Measurements from ENCODE around the gene C1R.
"Not testable (repeated sequence)": the region's sequence is repeated elsewhere in the genome, so short reads cannot be mapped to it uniquely, and the experiment has no call there.

C1R gene

GRCh38 chr12:7065073-7065623 is 27.1 kb downstream of the C1R start:
- no peak for DNase-seq

GRCh38 chr12:7064516-7064915 is 27.7 kb downstream of the C1R start:
- no peak for DNase-seq

DNA sequence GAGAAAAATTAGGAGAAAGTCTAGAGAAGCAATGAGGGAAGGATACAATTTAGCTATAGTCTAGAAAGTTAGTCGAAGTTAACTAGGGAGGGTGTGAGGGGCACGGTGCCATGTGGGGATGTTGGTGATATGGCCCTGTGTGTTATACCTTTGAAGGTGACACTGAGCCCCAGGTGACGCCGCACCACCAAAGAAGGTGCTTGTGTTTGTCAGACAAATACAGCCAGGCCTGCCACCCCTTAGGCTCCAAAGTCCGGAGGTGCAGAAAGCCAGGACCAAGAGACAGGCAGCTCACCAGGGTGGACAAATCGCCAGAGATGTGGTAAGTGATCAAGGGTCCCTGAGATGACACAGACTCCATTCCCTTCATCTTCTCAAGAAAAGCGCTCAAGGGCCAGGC is 30.6 kb downstream of the C1R start:
- DNase-seq, result no peak

DNA sequence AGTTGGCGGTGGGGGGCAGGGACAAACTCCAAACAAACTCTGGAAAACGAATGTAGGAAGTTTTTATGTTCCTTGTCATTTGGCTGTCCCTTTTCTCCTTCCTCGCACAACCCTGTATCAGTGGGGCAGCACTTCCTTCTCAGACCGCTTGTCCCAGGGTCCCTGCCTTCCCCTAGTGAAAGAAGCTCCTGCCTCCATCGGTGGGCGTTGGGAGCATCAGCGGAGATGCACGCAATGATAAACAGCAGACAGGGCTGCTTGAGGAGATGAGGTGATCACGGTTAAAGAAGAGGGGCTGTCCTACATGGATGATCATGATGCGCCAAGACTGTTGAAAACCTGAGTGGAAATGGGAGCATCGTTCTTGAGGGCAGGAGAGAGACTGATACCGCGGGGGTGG is 31.1 kb downstream of the C1R start:
- no peak for DNase-seq

DNA sequence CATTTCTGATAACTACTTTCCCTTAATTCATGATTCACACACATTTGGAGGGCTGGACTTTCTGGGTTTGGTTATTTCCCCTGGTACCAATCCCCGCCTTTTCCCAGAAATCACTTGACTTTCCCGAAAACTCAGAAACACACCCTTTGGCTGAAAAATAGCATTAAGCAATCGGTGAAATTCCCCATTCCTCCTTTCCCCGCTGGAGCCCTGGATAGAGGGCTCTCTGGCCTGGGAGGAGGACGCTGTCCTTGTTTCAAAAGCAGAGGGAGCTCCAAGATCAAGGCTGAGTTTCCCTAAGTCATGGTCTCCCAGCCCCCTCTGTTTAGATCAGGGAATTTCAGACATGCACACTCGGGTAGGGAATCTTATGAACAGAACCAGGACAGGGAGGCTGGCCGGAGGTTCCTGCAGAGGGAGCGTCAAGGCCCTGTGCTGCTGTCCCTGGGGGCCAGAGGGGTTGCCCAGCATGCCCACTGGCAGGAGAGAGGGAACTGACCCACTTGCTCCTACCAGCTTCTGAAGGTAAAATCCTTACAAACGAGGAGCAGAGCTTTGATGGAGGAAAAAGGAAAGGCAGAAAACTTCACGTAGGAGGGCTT is 31.8 kb downstream of the C1R start, which contains the start of gene C1S:
TSS of gene C1S (plus strand) at position 366 of the 602 bp plus-strand sequence. CDS start 1,195 bp downstream, outside the sequence.
- DNase-seq, result no peak

DNA sequence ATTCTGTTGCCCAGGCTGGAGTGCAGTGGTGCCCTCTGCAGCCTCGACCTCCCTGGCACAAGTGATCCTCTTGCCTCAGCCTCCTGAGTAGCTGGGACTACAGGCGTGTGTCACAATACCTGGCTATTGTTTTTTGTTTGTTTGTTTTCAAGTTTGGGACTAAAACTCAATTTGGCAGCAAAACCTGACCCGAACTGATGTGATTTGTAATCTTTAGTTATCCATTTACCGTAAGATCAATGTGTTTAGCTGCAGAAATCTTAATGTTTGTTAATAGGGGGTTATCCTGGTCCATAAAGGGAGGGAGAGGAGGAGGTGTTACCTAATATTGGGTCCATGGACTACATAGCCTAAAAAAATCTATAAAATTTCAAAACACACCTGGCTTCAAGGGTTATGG is 32.5 kb downstream of the C1R start:
- DNase-seq, result no peak

DNA sequence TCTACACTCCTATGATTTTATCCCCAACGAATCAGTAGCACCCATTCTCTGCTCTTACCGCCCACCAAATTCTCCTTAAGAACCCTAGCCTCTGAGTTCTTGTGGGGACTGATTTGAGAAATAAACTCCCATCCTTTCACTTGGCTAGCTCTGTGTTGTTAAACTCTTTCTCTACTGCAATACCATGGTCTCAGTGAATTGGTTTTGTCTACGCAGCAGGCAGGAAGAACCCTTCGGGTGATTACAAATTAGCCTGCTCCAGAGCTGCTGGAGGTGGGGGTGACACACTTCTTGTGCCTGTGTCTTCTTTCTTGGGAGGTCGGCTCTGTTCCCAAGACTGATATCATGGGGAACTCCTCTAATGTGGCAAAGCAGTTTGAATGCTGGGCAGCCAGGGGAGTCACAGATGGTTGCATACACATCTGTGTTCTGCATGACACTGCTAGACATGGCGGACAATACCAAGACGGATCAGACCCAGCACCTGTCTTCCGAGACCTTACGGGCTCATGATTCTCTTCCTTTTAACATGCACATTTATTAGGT is 33.3 kb downstream of the C1R start:
- DNase-seq, result no peak

- DNase-seq, result no peak
These were observed 33.9 kb downstream of the C1R start for GRCh38 chr12:7058163-7058845.

DNA sequence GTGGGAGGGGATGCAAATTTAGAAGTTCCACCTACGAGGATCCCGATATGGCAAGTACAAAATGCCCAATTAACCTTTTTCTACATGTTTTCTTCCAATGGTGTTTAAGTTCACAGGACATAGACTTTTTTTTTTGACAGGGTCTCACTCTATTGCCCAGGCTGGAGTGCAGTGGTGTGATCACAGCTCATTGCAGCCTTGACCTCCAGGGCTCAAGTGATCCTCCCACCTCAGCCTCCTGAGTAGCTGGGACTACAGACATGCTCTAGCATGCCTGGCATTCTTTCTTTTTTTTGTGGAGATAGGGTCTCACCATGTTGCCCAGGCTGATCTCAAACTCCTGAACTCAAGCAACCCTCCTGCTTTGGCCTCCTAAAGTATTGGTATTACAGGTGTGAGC is 36.5 kb downstream of the C1R start:
- DNase-seq, result not testable (repeated sequence)

GRCh38 chr12:7054925-7055324 is 37.3 kb downstream of the C1R start:
- no peak for DNase-seq

DNA sequence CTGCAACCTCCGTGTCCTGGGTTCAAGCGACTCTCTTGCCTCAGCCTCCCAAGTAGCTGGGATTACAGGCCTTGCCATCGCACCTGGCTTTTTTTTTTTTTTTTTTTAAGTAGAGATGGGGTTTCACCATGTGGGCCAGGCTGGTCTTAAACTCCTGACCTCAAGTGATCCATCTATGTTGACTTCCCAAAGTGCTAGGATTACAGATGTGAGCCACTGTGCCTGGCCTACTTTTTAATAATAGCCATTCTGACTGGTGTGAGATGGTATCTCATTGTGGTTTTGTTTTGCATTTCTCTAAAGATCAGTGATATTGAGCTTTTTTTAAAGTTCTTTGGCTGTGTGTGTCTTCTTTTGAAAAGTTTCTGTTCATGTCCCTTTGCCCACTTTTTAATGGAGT is 42.3 kb downstream of the C1R start:
- DNase-seq, result not testable (repeated sequence)

GRCh38 chr12:7049445-7049951 is 42.7 kb downstream of the C1R start:
- DNase-seq, result not testable (repeated sequence)

DNA sequence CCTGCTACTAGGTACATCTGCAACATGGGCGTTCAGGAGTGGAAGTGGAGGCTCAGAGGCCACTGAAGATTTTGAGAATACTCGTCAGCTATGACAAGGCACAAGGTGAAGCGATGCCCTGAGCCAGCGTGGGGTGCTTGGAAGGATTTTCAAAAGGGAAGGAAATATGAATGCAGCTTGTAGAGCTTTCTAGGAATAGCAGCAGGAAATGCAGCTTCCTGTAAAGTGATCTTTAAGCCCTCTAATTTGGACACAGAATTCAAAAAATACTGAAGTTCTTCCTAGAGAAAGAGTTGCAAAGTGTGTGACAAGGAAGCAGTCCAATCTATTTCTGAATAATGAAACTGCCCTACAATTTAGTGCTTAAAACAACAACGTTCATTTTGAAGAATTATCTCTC is 44.9 kb downstream of the C1R start:
- DNase-seq, result no peak

DNA sequence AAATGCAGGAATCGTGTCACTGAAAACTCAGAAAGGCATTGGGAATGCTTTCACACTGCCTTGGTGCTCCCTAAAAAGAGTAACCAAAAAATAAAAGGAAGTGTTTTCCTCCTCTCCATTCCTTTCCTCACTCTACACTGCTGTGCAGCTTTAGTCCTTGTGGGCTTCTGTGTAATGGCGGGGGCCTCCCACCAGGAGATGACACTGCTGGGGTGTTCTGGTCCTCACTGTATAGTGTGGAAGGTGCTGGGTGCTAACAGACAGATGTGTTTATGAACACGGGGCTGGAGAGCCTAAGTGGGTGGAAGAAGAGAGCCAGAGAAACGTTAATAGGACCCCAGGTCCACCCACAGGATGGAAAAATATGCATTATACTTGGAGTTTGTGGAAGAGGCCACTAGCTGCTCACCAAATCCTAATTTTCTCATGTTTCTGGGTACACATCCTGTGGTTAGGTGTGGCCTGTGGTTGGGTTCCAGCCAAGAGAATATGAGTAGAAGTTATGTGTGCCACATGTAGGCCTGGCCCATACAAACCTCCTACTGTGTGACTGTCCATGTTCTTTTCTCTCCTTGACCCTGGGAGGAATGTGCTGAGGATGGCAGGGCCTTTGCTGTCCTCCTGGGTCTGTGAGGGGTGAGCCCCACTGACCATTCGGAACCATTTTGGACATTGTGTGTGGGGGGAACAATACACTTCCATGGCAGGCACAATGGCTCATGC is 45.7 kb downstream of the C1R start:
- DNase-seq, result no peak

GRCh38 chr12:7045913-7046312 is 46.3 kb downstream of the C1R start:
- no peak for DNase-seq

DNA sequence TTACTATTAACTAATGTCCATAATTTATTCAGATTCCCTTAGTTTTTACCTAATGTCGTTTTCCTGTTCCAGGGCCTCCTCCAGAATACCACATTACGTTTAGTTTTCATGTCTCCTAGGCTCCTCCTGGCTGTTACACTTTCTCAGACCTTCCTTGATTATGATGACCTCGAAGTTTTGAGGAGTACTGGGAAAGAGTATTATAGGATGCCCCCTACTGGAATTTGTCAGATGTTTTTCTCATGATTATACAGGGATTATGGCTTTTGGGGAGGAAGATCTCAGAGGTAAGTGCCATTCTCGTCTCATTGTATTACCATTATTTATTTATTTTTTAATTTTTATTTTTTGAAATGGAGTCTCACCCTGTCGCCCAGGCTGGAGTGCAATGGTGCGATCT is 49.4 kb downstream of the C1R start:
- DNase-seq, result peak; percentile 29

- DNase-seq, result no peak
These were observed 52.8 kb downstream of the C1R start for GRCh38 chr12:7039403-7039802.

DNA sequence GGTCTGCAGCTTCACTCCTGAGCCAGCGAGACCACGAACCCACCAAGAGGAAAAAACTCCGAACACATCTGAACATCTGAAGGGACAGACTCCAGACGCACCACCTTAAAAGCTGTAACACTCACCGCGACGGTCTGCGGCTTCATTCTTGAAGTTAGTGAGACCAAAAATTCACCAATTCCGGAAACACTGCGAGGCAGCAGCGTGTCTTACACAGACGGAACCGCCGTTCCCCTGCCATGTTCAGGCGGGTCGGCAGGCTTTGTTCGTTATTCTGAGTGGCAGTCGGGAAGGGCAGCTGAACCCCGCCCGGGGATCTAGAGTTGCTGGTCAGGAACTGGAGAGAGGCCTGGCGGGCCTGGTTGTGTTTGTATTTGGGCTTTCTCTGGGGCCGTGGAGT is 53.7 kb downstream of the C1R start:
- DNase-seq, result no peak

DNA sequence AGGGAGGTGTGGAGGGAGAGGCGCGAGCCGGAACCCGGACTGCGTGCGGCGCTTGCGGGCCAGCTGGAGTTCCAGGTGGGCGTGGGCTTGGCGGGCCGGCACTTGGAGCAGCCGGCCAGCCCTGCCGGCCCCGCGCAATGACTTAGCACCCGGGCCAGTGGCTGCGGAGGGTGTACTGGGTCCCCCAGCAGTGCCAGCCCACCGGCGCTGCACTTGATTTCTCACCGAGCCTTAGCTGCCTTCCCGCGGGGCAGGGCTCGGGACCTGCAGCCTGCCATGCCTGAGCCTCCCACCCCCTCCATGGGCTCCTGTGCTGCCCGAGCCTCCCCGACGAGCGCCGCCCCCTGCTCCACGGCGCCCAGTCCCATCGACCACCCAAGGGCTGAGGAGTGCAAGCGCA is 54.8 kb downstream of the C1R start:
- DNase-seq, result not testable (repeated sequence)

DNA sequence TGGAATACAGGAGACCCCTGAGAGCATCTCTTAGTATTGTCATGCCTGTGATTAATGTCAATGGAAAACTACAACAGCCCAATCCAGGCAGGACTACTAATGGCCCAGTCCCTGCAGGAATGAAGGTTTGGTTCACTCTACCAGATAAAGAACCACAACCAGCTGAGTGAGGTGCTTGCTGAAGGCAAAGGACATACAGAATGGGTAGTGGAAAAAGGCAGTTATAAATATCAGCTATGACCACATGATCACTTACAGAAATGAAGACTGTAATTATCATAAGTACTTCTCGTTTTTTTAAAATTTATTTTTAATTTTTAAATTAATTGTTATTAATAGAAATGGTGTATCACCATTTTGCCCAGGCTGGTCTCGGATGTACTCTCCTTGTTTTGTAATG is 56.8 kb downstream of the C1R start:
- no peak for DNase-seq

GRCh38 chr12:7034464-7034863 is 57.8 kb downstream of the C1R start:
- no peak for DNase-seq

DNA sequence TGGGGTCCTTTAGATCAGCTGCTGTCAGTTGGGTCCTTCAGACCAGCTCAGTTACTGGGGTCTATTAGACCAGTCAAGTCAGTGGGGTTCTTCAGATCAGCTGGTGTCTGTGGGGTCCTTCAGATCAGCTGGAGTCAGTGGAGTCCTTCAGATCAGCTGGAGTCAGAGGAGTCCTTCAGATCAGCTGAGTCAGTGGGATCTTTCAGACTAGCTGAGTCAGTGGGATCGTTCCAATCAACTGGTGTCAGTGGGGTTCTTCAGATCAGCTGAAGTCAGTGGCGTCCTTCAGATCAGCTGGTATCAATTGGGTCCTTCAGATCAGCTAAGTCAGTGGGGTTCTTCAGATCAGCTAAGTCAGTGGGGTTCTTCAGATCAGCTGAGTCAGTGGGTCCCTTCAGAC is 59.3 kb downstream of the C1R start:
- no peak for DNase-seq

GRCh38 chr12:7031306-7031705 is 60.9 kb downstream of the C1R start:
- no peak for DNase-seq
